Endodermal cell (in vitro differentiated cells): ENCODE measurements around the gene HLA-B. TPM values are rescaled to one million over a fixed set of nuclear protein-coding genes. Genes with fewer than 3 reads are reported as not detected.
A peak's percentile ranks its signal among the peaks of the same experiment; 100 is the strongest.

Experiments used
- DNase-seq: peaks from one replicate; pipeline ENCODE4 v3.0.0-alpha.2; 2017
- H3K27ac ChIP-seq: 2 replicates; pipeline ENCODE4 v1.5.1; 2013; ENCODE audit warnings: mild to moderate bottlenecking, low read depth, low read length, moderate library complexity
- H3K27me3 ChIP-seq: 2 replicates; pipeline ENCODE4 v1.6.1; 2013; ENCODE audit warnings: mild to moderate bottlenecking, low read length, moderate library complexity; ENCODE audit not compliant: insufficient read depth, control insufficient read depth, poor library complexity, severe bottlenecking
- H3K36me3 ChIP-seq: 2 replicates; pipeline ENCODE4 v1.7.0; 2013; ENCODE audit warnings: mild to moderate bottlenecking, low read length, moderate library complexity; ENCODE audit not compliant: control insufficient read depth, insufficient read depth
- H3K4me1 ChIP-seq: one replicate; pipeline ENCODE4 v1.7.0; 2013; ENCODE audit warnings: low read length; ENCODE audit not compliant: control insufficient read depth, insufficient read depth
- H3K4me3 ChIP-seq: 2 replicates; pipeline ENCODE4 v1.5.1; 2013; ENCODE audit warnings: mild to moderate bottlenecking, low read length, moderate library complexity
- H3K9ac ChIP-seq: 2 replicates; pipeline ENCODE4 v1.6.1; 2013; ENCODE audit warnings: mild to moderate bottlenecking, low read length, moderate library complexity; ENCODE audit not compliant: poor library complexity, severe bottlenecking; ENCODE audit errors: extremely low read depth
- H3K9me3 ChIP-seq: 2 replicates; pipeline ENCODE4 v1.6.1; 2013; ENCODE audit warnings: mild to moderate bottlenecking, low read length, moderate library complexity; ENCODE audit not compliant: control insufficient read depth
- H3K27ac Mint-ChIP-seq: 2 replicates; pipeline ENCODE4 v1.8.0; 2020; ENCODE audit warnings: mixed read lengths
- H3K27me3 Mint-ChIP-seq: 2 replicates; pipeline ENCODE4 v1.8.0; 2021; ENCODE audit warnings: mild to moderate bottlenecking, mixed read lengths; ENCODE audit not compliant: insufficient read depth
- H3K36me3 Mint-ChIP-seq: 2 replicates; pipeline ENCODE4 v1.8.0; 2020; ENCODE audit warnings: low read depth, mixed read lengths
- H3K4me1 Mint-ChIP-seq: 2 replicates; pipeline ENCODE4 v1.8.0; 2020; ENCODE audit warnings: mixed read lengths
- H3K4me3 Mint-ChIP-seq: 2 replicates; pipeline ENCODE4 v1.8.0; 2020; ENCODE audit warnings: mild to moderate bottlenecking, moderate library complexity, mixed read lengths
- H3K9me3 Mint-ChIP-seq: 2 replicates; pipeline ENCODE4 v1.8.0; 2020; ENCODE audit warnings: mild to moderate bottlenecking, mixed read lengths
- WGBS, 2 experiments: methylation state at CpG; one replicate each; pipeline versions ENCODE4 v1.1.5 to v1.1.7; 2013; ENCODE audit warnings: missing lambda C conversion rate in 2 of 2, mixed read lengths in 1 of 2; ENCODE audit not compliant: insufficient coverage in 1 of 2, insufficient read length in 1 of 2; 5-methylcytosine and 5-hydroxymethylcytosine counted together
- total RNA-seq, 2 donors: library from RNA; stranded (reverse); fragmentation: NEBNext Ultra II Directional in 1 of 2; extraction: Animal tissue kit (Norgen Biotek cat#: 25700) in 1 of 2; gene quantifications; 2 replicates in 1 of 2; 3 replicates in 1 of 2; pipeline ENCODE4 v1.2.1, GENCODE V29; 2021
- TF ChIP-seq, protein P1 (sequence below): fragments of 200-600 bp; sonication (generic); conservative IDR thresholded peaks from 2 replicates; pipeline ENCODE4 v1.5.0; 2021; ENCODE audit warnings: antibody characterized with exemption, mild to moderate bottlenecking

HLA-B gene
- total RNA-seq, 2 donors from 2014 or later, result 194 to 1,067 TPM

- peaks cover 2% of the 10 kb centered on the region for H3K36me3 Mint-ChIP-seq
- H3K36me3 ChIP-seq, result no peaks in the 10 kb centered on the region
- H3K27me3 ChIP-seq, result peaks cover 36% of the 10 kb centered on the region
- H3K27ac Mint-ChIP-seq, result peak within 1 kb of the TSS; percentile 96
- peak within 1 kb of the TSS; percentile 88 for H3K4me3 ChIP-seq
- H3K9ac ChIP-seq, result peak within 1 kb of the TSS; percentile 42
- H3K9me3 Mint-ChIP-seq, result peaks cover 12% of the 10 kb centered on the region
- H3K4me1 ChIP-seq, result no peaks in the 10 kb centered on the region
- H3K27ac ChIP-seq, result no peak within 1 kb of the TSS
- H3K4me1 Mint-ChIP-seq, result peaks cover 30% of the 10 kb centered on the region
- 0% methylated on average over 35 to 58 of the region's 58 CpGs for WGBS, 2 experiments
- peak; percentile 98 for DNase-seq
- peaks cover 36% of the 10 kb centered on the region for H3K27me3 Mint-ChIP-seq
- H3K4me3 Mint-ChIP-seq, result peak within 1 kb of the TSS; percentile 86
- H3K9me3 ChIP-seq, result peaks cover 15% of the 10 kb centered on the region
- TF ChIP-seq, protein P1, sequence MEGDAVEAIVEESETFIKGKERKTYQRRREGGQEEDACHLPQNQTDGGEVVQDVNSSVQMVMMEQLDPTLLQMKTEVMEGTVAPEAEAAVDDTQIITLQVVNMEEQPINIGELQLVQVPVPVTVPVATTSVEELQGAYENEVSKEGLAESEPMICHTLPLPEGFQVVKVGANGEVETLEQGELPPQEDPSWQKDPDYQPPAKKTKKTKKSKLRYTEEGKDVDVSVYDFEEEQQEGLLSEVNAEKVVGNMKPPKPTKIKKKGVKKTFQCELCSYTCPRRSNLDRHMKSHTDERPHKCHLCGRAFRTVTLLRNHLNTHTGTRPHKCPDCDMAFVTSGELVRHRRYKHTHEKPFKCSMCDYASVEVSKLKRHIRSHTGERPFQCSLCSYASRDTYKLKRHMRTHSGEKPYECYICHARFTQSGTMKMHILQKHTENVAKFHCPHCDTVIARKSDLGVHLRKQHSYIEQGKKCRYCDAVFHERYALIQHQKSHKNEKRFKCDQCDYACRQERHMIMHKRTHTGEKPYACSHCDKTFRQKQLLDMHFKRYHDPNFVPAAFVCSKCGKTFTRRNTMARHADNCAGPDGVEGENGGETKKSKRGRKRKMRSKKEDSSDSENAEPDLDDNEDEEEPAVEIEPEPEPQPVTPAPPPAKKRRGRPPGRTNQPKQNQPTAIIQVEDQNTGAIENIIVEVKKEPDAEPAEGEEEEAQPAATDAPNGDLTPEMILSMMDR, result peak; percentile 45
Measured at GRCh38 chr6:31403283-31404060, 46.5 kb upstream of the HLA-B start, which contains the start of gene MICA. MICA (plus strand) TSS chr6:31403595; CDS start chr6:31403633, 38 bp downstream.

DNA sequence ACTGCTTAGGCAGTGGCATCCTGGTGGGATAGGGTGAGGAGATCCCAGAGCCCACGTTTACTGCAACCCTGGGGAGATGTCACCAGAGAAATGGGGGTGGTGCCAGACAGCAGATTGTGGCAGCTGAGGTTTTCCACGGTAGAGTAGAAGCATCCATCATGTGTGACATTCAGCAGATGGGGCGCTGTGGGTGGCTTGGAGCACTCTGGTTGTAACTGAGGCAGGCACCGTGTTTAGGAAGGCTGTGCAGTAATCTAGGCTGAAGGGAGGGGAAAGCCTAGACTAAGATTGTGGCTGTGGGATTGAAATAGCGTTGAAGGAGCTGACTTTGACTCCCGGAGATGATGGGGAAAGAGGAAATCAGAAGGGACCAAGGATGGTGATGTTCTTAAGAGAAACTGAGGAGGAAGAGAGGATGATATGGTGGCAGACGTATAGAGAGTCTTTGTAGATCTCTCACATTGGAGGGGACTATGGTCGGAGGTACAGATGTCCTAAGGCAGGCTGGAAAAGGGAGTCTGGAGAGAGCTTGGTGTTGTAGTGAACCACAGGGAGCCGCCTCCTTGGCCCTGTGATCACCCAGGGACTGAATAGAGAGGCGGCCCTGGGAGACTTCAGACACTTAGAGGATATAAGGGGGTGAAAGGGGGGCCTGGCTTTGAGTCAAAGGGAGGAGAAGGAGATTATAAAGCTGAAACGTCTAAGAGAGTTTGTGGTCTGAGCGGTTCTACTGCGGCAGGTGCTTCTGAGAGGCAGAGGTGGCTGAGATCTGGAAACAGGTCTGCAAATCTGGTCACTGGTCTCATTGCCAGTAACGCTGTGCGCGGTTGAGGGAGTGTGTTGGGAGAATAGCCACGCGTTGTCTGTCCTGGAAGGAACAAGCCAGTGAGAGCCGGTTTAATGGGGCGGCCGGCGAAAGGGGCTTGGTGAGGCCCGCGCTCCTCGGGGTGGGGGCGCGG, 45.6 kb upstream of the HLA-B start:
- no peak overlapping the region for H3K27ac ChIP-seq
- Mint-ChIP-seq H3K9me3 (peaks cover 20% of the 10 kb centered on the region), H3K27me3 (peaks cover 36% of the 10 kb centered on the region), H3K4me1 (peaks cover 30% of the 10 kb centered on the region), H3K4me3 (peak overlapping the region; percentile 86), H3K36me3 (peaks cover 2% of the 10 kb centered on the region), H3K27ac (peak overlapping the region; percentile 65)
- WGBS, 2 experiments, result 39 to 74% methylated on average over 12 to 27 of the region's 27 CpGs
- no peaks in the 10 kb centered on the region for H3K36me3 ChIP-seq
- no peaks in the 10 kb centered on the region for H3K4me1 ChIP-seq
- peaks cover 24% of the 10 kb centered on the region for H3K9me3 ChIP-seq
- H3K27me3 ChIP-seq, result peaks cover 36% of the 10 kb centered on the region
- peak overlapping the region; percentile 88 for H3K4me3 ChIP-seq
- no peak for DNase-seq
- no peak overlapping the region for H3K9ac ChIP-seq
- TF ChIP-seq, protein P1, result no peak

GRCh38 chr6:31401403-31401802, 44.4 kb upstream of the HLA-B start:
- Histone ChIP-seq H3K9me3 (peaks cover 33% of the 10 kb centered on the region), H3K27ac (no peak overlapping the region), H3K4me3 (no peak overlapping the region), H3K9ac (no peak overlapping the region), H3K4me1 (no peaks in the 10 kb centered on the region), H3K27me3 (peaks cover 36% of the 10 kb centered on the region), H3K36me3 (no peaks in the 10 kb centered on the region)
- peak overlapping the region; percentile 75 for H3K4me3 Mint-ChIP-seq
- H3K9me3 Mint-ChIP-seq, result peaks cover 26% of the 10 kb centered on the region
- no peak overlapping the region for H3K27ac Mint-ChIP-seq
- H3K36me3 Mint-ChIP-seq, result peaks cover 5% of the 10 kb centered on the region
- peaks cover 36% of the 10 kb centered on the region for H3K27me3 Mint-ChIP-seq
- peaks cover 30% of the 10 kb centered on the region for H3K4me1 Mint-ChIP-seq
- no peak for DNase-seq
- TF ChIP-seq, protein P1, result no peak
- WGBS, 2 experiments, result 78 to 82% methylated on average over 4 of the region's 4 CpGs
